Keratinocyte (primary cell): Measurements from ENCODE around the gene TTPAL.

Experiments used
- CTCF ChIP-seq, 3 experiments: IDR thresholded peaks in 1 of 3; conservative IDR thresholded peaks in 1 of 3; optimal IDR thresholded peaks in 1 of 3; 2 replicates in 2 of 3; 3 replicates in 1 of 3; pipeline versions ENCODE3 to v1.5.1; 2011; ENCODE audit warnings: low read length in 3 of 3, mild to moderate bottlenecking in 3 of 3, moderate library complexity in 2 of 3, control low read depth in 1 of 3, inconsistent platforms in 1 of 3; ENCODE audit not compliant: insufficient read depth in 2 of 3; ENCODE audit errors: extremely low read depth in 1 of 3
- EZH2 ChIP-seq: IDR thresholded peaks from one replicate; pipeline ENCODE4 v1.6.1; 2012; ENCODE audit warnings: inconsistent platforms, mild to moderate bottlenecking, low read length, moderate library complexity

DNA sequence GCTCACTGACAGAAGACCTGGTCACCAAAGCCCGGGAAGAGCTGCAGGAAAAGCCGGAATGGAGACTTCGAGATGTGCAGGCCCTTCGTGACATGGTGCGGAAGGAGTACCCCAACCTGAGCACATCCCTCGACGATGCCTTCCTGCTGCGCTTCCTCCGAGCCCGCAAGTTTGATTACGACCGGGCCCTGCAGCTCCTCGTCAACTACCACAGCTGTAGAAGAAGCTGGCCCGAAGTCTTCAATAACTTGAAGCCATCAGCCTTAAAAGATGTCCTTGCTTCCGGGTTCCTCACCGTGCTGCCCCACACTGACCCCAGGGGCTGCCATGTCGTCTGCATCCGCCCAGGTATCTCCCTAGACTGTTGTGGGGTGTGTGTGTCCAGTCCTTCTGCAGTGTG lies 4.4 kb downstream of the TTPAL start:
- TF ChIP-seq CTCF (optimal IDR thresholded peaks at IDR 0.05 in 1 of 3, IDR thresholded peaks at IDR 0.05 in 1 of 3, conservative IDR thresholded peaks at IDR 0.05 in 1 of 3; ENCODE audit: extremely low read depth in 1 of 3, insufficient read depth in 2 of 3, low read length in 3 of 3), result no peak
- no peak for TF ChIP-seq EZH2
